ENCODE results near the gene TNN. TPM values are rescaled to one million over a fixed set of nuclear protein-coding genes. Genes with fewer than 3 reads are reported as not detected.

TNN gene
- total RNA-seq, 1 experiment from 2014 or later, result 0.11 TPM

DNA sequence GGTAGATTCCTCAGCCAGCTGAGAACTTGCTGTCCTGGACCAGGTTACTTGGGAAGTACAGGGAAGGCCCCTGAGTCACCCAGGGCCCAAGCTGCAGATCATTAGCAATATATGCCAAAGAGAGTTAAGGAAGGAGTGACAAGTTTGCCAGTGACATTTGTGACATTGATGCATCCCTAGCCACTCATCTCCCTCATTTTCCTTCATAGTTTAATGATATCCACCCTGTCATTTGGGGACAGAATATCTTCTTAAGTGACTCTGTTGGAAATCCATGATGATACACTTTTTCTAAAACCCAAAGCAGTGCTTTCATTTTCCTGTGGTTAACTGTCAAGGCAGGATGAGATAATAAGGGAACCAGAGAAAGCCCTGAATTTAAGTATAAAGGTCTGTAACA, 3.2 kb downstream of the TNN start:
- H3K14ac ChIP-seq (ENCODE audit: insufficient read depth, low read length), result no peak overlapping the region
- no peak overlapping the region for H3K4ac ChIP-seq (ENCODE audit: low read depth, low read length)
- Mint-ChIP-seq H3K9me3 (no peaks in the 10 kb centered on the region), H3K27ac (no peak overlapping the region), H3K36me3 (ENCODE audit: insufficient read depth in 1 of 3, low read depth in 3 of 3) (no peaks in the 10 kb centered on the region), H3K27me3 (ENCODE audit: low read depth) (peaks cover 3% of the 10 kb centered on the region), H3K4me1 (peaks cover 37 to 38% of the 10 kb centered on the region in 2 experiments), H3K4me3 (no peak overlapping the region)
- no peaks in the 10 kb centered on the region; the same call in 1 of the 2 replicates for H3K27me3 ChIP-seq (ENCODE audit: insufficient read depth, low read length)
- no peak overlapping the region for H3K18ac ChIP-seq (ENCODE audit: insufficient read length, low read depth, low read length)
- no peak overlapping the region for H3K4me2 ChIP-seq (ENCODE audit: insufficient read depth, insufficient read length, low read length)
- no peak overlapping the region for H2BK12ac ChIP-seq (ENCODE audit: insufficient read length, low read depth, low read length)
- H3K56ac ChIP-seq (ENCODE audit: insufficient read length, low read depth, low read length), result no peak overlapping the region
- TF ChIP-seq CTCF (conservative IDR thresholded peaks at IDR 0.05), result no peak
- no peak overlapping the region for H2AFZ ChIP-seq (ENCODE audit: low read length)
- H3K4me1 ChIP-seq (ENCODE audit: insufficient read depth, low read length), result peaks cover 14% of the 10 kb centered on the region; the same call in 1 of the 2 replicates
- H3K9me3 ChIP-seq (ENCODE audit: control insufficient read depth, low read depth, low read length), result no peaks in the 10 kb centered on the region
- no peak overlapping the region for H3K9ac ChIP-seq (ENCODE audit: extremely low read depth, insufficient read length, low read length)
- no peak overlapping the region for H4K8ac ChIP-seq (replicated peaks; ENCODE audit: insufficient read length, low read depth, low read length)
- H3K23ac ChIP-seq (ENCODE audit: insufficient read length, low read depth, low read length), result no peak overlapping the region
- no peaks in the 10 kb centered on the region for H3K79me1 ChIP-seq (ENCODE audit: insufficient read depth, low read depth, low read length, poor library complexity, severe bottlenecking)
- H4K91ac ChIP-seq (ENCODE audit: insufficient read length, low read depth, low read length), result no peak overlapping the region
- H3T11ph ChIP-seq (ENCODE audit: low read length), result no peak overlapping the region
- DNase-seq, result no peak
- no peak overlapping the region for H2AK5ac ChIP-seq (ENCODE audit: insufficient read length, low read length)
- no peak overlapping the region for H4K5ac ChIP-seq (ENCODE audit: insufficient read length, low read depth, low read length)
- no peak overlapping the region for H2BK120ac ChIP-seq (ENCODE audit: low read depth, low read length, poor library complexity, severe bottlenecking)
- no peak overlapping the region for H3K27ac ChIP-seq (ENCODE audit: insufficient read length, low read depth, low read length)
- no peaks in the 10 kb centered on the region for H4K20me1 ChIP-seq (ENCODE audit: control insufficient read depth, insufficient read depth, insufficient read length)
- H2BK20ac ChIP-seq (ENCODE audit: low read depth, low read length, poor library complexity, severe bottlenecking), result no peak overlapping the region
- H3K79me2 ChIP-seq (ENCODE audit: insufficient read depth, low read length), result no peaks in the 10 kb centered on the region
- H2BK5ac ChIP-seq (ENCODE audit: insufficient read length, low read length), result no peak overlapping the region
- H3K23me2 ChIP-seq (ENCODE audit: insufficient read length, low read depth, low read length, poor library complexity, severe bottlenecking), result no peaks in the 10 kb centered on the region
- no peak overlapping the region for H2BK15ac ChIP-seq (ENCODE audit: low read depth, low read length)
